Astrocyte of the hippocampus (primary cell): ENCODE measurements around the gene DENND1A.
"Not testable (repeated sequence)": the region's sequence is repeated elsewhere in the genome, so short reads cannot be mapped to it uniquely, and the experiment has no call there.

Experiments used
- DNase-seq: peaks from one replicate; pipeline ENCODE4 v3.0.0; 2011; ENCODE audit warnings: low read depth, low spot score

Gene DENND1A

GRCh38 chr9:123728571-123728970 is 201.4 kb downstream of the DENND1A start:
- DNase-seq = not testable (repeated sequence)

DNA sequence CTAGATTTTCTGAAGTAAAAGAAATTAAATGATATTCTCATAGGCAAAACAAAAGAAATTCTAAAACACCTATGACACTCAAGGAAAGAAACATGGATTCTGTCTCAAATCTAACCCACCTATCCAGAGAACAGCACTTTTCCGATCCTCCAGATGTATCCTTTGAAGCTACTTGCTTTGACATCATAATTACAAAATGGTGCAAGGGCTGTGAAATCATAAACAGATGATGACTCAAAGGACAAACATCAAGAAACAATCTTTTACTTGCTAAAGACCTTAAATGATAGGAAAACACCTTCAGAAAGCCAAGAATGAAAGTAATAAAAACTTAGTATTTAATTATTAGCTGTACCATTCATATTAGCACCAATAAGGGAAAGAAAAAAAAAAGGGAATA is 202.6 kb downstream of the DENND1A start:
- DNase-seq = no peak

- DNase-seq = peak; percentile 75
Observed at GRCh38 chr9:123725389-123725788, 204.5 kb downstream of the DENND1A start.

GRCh38 chr9:123724211-123724796 is 205.6 kb downstream of the DENND1A start:
- peak; percentile 72 for DNase-seq

DNA sequence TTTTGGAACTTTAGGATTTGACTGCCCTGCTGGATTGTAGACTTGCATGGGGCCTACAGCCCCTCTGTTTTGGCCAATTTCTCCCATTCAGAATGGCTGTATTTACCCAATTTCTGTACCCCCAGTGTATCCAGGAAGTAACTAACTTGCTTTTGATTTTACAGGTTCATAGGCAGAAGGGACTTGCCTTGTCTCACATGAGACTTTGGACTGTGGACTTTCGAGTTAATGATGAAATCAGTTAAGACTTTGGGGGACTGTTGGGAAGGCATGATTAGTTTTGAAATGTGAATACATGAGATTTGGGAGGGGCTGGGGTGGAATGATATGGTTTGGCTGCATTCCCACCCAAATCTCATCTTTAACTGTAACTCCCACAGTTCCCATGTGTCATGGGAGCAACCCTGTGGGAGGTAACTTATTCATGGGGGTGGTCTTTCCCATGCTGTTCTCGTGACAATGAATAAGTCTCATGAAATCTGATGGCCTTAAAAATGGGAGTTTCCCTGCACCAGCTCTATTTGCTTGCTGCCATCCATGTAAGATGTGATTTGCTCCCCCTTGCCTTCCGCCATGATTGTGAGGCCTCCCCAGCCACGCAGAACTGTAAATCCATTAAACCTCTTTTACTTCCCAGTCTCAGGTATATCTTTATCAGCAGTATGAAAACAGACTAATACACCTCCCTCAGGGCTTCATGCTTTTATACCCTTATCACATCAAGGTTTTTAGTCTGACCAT is 206.6 kb downstream of the DENND1A start:
- DNase-seq = no peak

DNA sequence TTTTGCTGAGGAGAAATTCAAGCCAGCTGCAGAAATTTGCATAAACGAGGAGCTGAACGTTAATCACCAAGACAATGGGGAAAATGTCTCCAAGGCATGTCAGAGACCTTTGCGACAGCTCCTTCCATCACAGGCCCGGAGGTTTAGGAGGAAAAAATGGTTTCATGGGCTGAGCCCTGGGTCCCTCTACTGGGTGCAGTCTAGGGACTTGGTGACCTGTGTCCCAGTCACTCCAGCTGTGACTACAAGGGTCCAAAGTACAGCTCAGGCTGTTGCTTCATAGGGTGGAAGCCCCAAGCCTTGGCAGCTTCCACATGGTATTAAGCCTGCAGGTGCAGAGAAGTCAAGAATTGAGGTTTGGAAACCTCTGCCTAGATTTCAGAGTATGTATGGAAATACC is 207.5 kb downstream of the DENND1A start:
- no peak for DNase-seq

- no peak for DNase-seq
Observed at GRCh38 chr9:123718188-123718587, 211.7 kb downstream of the DENND1A start.

GRCh38 chr9:123717581-123718175 is 212.2 kb downstream of the DENND1A start:
- DNase-seq = no peak

GRCh38 chr9:123716339-123716945 is 213.5 kb downstream of the DENND1A start:
- DNase-seq = peak; percentile 29

- DNase-seq = no peak
Observed at GRCh38 chr9:123715258-123715657, 214.7 kb downstream of the DENND1A start.

GRCh38 chr9:123713282-123713681 is 216.6 kb downstream of the DENND1A start:
- no peak for DNase-seq

- DNase-seq = no peak
Observed at GRCh38 chr9:123712399-123712798, 217.5 kb downstream of the DENND1A start.

DNA sequence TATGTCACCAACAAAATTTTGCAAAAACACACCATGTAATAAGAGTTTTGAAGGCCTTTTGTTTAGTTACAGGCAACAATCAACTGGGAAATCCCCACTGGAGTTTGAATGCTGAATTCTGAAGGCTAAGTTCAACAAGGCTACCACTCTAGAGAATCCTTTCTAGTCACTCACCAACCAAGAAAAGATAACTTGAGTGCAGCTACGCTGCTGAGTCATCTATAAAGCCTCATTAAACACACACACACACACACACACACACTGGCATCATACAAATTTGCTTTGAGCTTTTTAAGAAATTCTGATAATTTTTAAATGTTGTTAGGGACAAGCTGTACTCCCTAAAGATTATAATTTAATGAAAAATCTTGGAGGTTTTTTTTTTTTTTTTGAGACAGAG is 219.6 kb downstream of the DENND1A start:
- DNase-seq = peak; percentile 83

GRCh38 chr9:123702483-123702882 is 227.4 kb downstream of the DENND1A start:
- DNase-seq = no peak

DNA sequence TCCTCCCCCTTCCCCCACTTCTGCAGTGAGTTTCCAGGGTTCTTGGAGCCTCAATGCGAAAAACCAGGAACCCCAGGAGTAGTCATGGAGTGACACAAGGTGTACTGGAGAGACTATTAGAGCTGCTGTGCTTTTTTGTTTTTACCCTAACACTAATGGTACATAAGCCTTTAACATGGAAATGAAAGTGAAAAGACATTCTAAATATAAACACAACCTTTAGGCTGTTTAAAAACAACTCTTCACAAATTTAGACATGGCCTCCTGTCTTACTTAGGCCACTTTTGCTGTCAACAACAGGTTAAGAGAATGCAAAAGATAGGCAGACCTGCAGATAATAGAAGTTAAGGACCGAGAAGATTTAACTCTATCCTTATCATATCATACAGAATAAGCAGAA is 232.2 kb downstream of the DENND1A start:
- DNase-seq = no peak

- no peak for DNase-seq
Observed at GRCh38 chr9:123696476-123696875, 233.4 kb downstream of the DENND1A start.

GRCh38 chr9:123695386-123695785 is 234.5 kb downstream of the DENND1A start:
- no peak for DNase-seq

GRCh38 chr9:123691765-123692303 is 238.1 kb downstream of the DENND1A start:
- no peak for DNase-seq

DNA sequence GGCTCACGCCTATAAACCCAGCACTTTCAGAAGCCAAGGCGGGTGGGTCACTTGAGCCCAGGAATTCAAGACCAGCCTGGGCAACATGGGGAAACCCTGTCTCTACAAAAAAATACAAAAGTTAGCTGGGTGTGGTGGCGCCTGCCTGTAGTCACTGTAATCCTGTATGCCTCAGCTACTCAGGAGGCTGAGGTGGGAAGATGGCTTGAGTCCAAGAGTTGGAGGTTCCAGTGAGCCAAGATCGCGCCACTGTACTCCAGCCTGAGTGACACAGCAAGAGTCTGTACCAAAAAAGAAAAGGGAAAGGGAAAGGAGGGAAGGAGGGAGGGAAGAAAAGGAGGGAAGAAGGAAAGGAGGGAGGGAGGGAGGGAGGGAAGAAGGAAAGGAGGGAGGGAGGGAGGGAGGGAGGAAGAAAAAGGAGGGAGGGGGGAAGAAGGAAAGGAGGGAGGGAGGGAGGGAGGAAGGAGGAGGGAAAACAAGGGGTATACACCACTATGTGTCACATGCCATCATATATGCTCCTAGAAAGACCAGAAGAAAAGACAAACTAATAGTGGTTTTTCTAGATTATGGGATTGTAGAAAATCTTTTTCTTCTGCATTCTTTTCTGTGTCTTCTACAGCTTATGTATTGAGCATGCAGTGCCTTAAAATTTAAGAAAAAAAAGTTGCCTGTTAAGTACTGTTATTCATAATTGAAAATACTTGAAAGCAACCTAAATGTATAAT is 240.1 kb downstream of the DENND1A start:
- DNase-seq = peak; percentile 28

- DNase-seq = peak; percentile 25
Observed at GRCh38 chr9:123687246-123687751, 242.6 kb downstream of the DENND1A start.

- DNase-seq = peak; percentile 7
Observed at GRCh38 chr9:123686829-123687192, 243.1 kb downstream of the DENND1A start.
